HG02610 (cell line): ENCODE measurements around the gene PCDHGA10.
"Not testable (repeated sequence)": the region's sequence is repeated elsewhere in the genome, so short reads cannot be mapped to it uniquely, and the experiment has no call there.

Experiments used
- ATAC-seq: cut with Tn5 transposase; IDR thresholded peaks from one replicate; pipeline ENCODE4 v1.9.1; 2021; ENCODE audit warnings: mild to moderate bottlenecking, moderate library complexity; ENCODE audit not compliant: unreplicated experiment

Gene PCDHGA10

GRCh38 chr5:141420855-141421488, 8.2 kb downstream of the PCDHGA10 start, which contains the start of gene PCDHGA11:
PCDHGA11 (plus strand) TSS chr5:141421051; CDS start chr5:141421228, 177 bp downstream.
- ATAC-seq, result peak; percentile 51

GRCh38 chr5:141421489-141421855, 8.7 kb downstream of the PCDHGA10 start:
- no peak for ATAC-seq

- ATAC-seq, result no peak
Observed at GRCh38 chr5:141422742-141423291, 10.0 kb downstream of the PCDHGA10 start.

- no peak for ATAC-seq
Observed at GRCh38 chr5:141427783-141428426, 15.1 kb downstream of the PCDHGA10 start.

- no peak for ATAC-seq
Observed at GRCh38 chr5:141430332-141431113, 17.7 kb downstream of the PCDHGA10 start, which contains the start of gene PCDHGA12. PCDHGA12 (plus strand) TSS chr5:141430507; CDS start chr5:141430760, 253 bp downstream.

- ATAC-seq, result no peak
Observed at GRCh38 chr5:141431286-141431685, 18.5 kb downstream of the PCDHGA10 start.

GRCh38 chr5:141432308-141432707, 19.5 kb downstream of the PCDHGA10 start:
- ATAC-seq, result not testable (repeated sequence)

GRCh38 chr5:141432726-141433125, 19.9 kb downstream of the PCDHGA10 start:
- not testable (repeated sequence) for ATAC-seq

- ATAC-seq, result no peak
Observed at GRCh38 chr5:141434006-141434405, 21.2 kb downstream of the PCDHGA10 start.

GRCh38 chr5:141437221-141437620, 24.4 kb downstream of the PCDHGA10 start:
- no peak for ATAC-seq

GRCh38 chr5:141439411-141440141, 26.8 kb downstream of the PCDHGA10 start:
- no peak for ATAC-seq

- no peak for ATAC-seq
Observed at GRCh38 chr5:141440341-141440740, 27.6 kb downstream of the PCDHGA10 start.

- ATAC-seq, result no peak
Observed at GRCh38 chr5:141441571-141442170, 28.9 kb downstream of the PCDHGA10 start.

GRCh38 chr5:141465351-141465750, 52.6 kb downstream of the PCDHGA10 start:
- no peak for ATAC-seq
